Mesothelial cell of epicardium (in vitro differentiated cells): ENCODE data around the gene NRP1. TPM values are rescaled to one million over a fixed set of nuclear protein-coding genes. Genes with fewer than 3 reads are reported as not detected.

ENCODE experiments used
- DNase-seq, 2 experiments: peaks; one replicate each; pipeline ENCODE4 v3.0.0; 2021; ENCODE audit warnings: low spot score in 2 of 2; ENCODE audit not compliant: unreplicated experiment in 2 of 2
- H3K27ac Mint-ChIP-seq: 2 replicates; pipeline ENCODE4 v1.8.0; 2021; ENCODE audit warnings: mixed read lengths
- H3K27me3 Mint-ChIP-seq: 2 replicates; pipeline ENCODE4 v1.8.0; 2021; ENCODE audit warnings: low read depth, mixed read lengths
- H3K36me3 Mint-ChIP-seq: 2 replicates; pipeline ENCODE4 v1.8.0; 2021; ENCODE audit warnings: mixed read lengths
- H3K4me1 Mint-ChIP-seq: 2 replicates; pipeline ENCODE4 v1.8.0; 2021; ENCODE audit warnings: mixed read lengths
- H3K4me3 Mint-ChIP-seq: 2 replicates; pipeline ENCODE4 v1.8.0; 2021; ENCODE audit warnings: mild to moderate bottlenecking, moderate library complexity, mixed read lengths
- H3K9me3 Mint-ChIP-seq: 2 replicates; pipeline ENCODE4 v1.8.0; 2021; ENCODE audit warnings: mixed read lengths
- total RNA-seq: library from RNA; stranded (reverse); gene quantifications from 3 replicates; pipeline ENCODE4 v1.2.1, GENCODE V29; 2021
- TF ChIP-seq, protein P1 (sequence below): fragments of 200-600 bp; sonication (generic); IDR thresholded peaks from one replicate; pipeline ENCODE4 v1.5.0; 2021; ENCODE audit warnings: antibody characterized with exemption; ENCODE audit not compliant: unreplicated experiment

The NRP1 gene
- total RNA-seq, 1 donor from 2014 or later: 47.7 TPM

DNA sequence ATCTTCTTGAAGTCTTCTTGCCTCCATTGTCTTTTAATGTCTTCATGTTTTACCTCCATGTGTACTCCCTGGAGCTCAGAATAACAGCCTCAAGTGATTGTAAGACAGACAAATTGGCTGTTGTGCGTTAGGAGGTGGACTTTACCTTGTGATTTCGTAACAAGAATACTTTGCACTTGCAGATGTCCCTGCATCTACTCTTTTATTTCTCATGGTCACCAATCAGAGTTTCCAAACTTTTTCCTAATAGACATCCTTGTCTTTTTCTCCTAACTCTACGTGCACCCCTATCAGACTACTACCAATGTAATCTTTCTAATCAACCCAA is 172.3 kb downstream of the NRP1 start:
- Mint-ChIP-seq H3K4me1 (peaks cover 19% of the 10 kb centered on the region), H3K36me3 (no peaks in the 10 kb centered on the region), H3K27me3 (no peaks in the 10 kb centered on the region), H3K9me3 (no peaks in the 10 kb centered on the region), H3K4me3 (no peak overlapping the region), H3K27ac (no peak overlapping the region)
- DNase-seq: no peak
- TF ChIP-seq, protein P1, sequence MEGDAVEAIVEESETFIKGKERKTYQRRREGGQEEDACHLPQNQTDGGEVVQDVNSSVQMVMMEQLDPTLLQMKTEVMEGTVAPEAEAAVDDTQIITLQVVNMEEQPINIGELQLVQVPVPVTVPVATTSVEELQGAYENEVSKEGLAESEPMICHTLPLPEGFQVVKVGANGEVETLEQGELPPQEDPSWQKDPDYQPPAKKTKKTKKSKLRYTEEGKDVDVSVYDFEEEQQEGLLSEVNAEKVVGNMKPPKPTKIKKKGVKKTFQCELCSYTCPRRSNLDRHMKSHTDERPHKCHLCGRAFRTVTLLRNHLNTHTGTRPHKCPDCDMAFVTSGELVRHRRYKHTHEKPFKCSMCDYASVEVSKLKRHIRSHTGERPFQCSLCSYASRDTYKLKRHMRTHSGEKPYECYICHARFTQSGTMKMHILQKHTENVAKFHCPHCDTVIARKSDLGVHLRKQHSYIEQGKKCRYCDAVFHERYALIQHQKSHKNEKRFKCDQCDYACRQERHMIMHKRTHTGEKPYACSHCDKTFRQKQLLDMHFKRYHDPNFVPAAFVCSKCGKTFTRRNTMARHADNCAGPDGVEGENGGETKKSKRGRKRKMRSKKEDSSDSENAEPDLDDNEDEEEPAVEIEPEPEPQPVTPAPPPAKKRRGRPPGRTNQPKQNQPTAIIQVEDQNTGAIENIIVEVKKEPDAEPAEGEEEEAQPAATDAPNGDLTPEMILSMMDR: no peak

DNA sequence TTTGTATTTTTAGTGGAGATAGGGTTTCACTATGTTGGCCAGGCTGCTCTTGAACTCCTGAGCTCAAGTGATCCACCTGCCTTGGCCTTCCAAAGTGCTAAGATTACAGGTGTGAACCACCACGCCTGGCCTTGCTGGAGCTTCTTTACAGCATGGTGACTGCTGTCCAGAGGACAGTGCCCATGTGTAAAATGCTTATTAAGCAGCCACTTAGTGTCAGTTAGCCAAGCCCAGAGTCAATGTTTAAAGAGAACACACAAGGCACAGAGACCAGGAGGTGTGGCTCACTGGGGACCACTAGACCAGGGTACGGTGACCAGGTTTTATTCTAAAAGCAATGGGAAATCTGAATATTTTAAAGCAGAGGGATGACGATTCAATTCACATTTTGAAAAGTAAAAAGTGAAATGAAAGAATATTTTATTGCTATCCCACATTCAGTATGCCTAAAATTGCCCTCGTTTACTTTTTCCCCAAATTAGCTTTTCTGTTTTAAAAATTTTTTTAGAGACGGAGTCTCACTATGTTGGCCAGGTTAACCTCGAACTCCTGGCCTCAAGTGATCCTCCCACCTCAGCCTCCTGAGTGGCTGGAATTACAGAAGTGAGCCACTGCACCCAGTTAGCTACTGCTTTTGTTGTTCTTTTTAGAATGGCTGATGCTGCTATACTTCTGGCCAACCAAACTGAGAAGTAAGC is 172.8 kb downstream of the NRP1 start:
- H3K4me3 Mint-ChIP-seq: no peak overlapping the region
- no peaks in the 10 kb centered on the region for H3K36me3 Mint-ChIP-seq
- H3K4me1 Mint-ChIP-seq: peaks cover 19% of the 10 kb centered on the region
- no peaks in the 10 kb centered on the region for H3K9me3 Mint-ChIP-seq
- H3K27ac Mint-ChIP-seq: no peak overlapping the region
- TF ChIP-seq, protein P1: no peak
- no peaks in the 10 kb centered on the region for H3K27me3 Mint-ChIP-seq
- no peak for DNase-seq

DNA sequence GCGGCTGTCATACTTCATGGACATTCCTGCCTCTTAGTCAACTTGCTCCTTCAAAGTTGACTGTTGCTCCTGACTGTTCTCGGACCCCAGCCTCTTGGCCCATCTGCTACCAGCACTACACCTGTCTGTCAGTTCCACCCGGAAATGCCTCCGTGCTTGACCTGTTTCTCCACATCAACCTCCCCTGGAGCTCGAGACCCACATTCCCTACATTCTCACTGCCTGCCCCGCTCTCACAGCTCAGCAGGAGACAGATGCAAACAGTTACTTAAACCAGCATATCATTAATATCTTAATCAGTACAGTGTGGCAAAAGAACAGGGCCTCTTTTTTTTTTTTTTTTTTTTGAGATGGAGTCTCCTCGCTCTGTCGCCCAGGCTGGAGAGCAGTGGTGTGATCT is 174.3 kb downstream of the NRP1 start:
- Mint-ChIP-seq H3K9me3 (no peaks in the 10 kb centered on the region), H3K27ac (no peak overlapping the region), H3K4me1 (peaks cover 12% of the 10 kb centered on the region), H3K36me3 (no peaks in the 10 kb centered on the region), H3K4me3 (no peak overlapping the region), H3K27me3 (no peaks in the 10 kb centered on the region)
- TF ChIP-seq, protein P1: no peak
- DNase-seq: no peak

DNA sequence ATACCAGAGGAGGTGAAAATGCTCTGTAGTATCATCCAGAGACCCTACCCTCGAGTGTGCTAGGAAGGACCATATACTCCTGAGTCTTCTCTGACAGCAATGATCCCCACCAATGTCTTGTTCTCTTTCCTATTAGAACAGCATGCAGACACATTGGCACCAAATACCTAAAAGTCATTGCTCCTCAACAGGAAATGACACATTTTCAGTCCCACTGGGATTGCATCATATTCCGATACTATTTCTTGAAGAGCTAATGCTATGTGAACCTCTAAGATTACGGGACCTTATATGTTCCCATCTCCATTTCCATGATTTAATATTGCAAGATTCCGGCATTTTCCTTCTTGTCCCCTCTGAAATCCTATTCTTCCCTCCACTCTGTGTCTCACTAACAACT is 177.4 kb downstream of the NRP1 start:
- Mint-ChIP-seq H3K4me3 (no peak overlapping the region), H3K27ac (no peak overlapping the region), H3K4me1 (peaks cover 2% of the 10 kb centered on the region), H3K9me3 (no peaks in the 10 kb centered on the region), H3K36me3 (no peaks in the 10 kb centered on the region), H3K27me3 (no peaks in the 10 kb centered on the region)
- DNase-seq: no peak
- TF ChIP-seq, protein P1: no peak

DNA sequence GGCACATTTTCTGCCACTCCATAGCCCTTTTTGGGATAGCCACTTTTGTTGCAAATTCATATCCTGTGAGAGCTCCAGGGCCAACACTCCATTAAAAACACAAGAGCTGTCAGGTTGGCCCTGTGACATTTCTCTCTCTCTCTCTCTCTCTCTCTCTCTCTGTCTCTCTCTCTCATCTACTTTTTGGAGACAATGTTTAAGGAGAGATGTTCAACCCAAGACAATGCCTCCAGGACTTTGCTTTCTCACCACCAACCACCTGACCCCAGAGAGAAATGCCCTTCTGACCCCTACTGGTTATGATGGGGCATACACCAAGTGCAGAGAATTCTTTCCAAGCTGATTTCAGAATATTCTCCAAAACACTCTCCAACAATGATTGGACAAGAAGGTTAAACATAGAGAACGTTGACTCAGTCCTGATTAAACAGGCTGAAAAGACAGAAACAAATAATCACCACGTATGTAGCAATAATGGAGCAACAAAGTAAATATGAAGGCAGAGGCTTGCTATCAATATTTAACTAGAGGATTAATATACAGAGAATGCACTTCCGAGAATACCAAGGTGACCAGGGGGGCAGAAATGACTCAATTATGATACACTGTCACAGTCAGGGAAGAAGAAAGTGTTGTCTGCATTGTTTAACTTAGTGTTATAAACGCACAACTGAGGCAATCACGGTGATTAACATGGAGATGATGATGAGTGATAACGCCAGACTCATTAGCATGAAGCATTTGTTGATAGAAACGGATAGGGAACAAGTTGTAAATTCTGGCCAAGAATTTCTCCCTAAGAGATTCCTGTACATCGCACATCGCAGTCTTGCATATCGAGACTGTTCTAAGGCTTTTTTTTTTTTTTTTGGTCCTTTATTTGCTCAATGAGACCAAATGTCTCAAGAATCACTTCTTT is 178.5 kb downstream of the NRP1 start:
- H3K36me3 Mint-ChIP-seq: no peaks in the 10 kb centered on the region
- peaks cover 2% of the 10 kb centered on the region for H3K4me1 Mint-ChIP-seq
- no peaks in the 10 kb centered on the region for H3K27me3 Mint-ChIP-seq
- no peaks in the 10 kb centered on the region for H3K9me3 Mint-ChIP-seq
- TF ChIP-seq, protein P1: peak; percentile 20
- no peak overlapping the region for H3K27ac Mint-ChIP-seq
- H3K4me3 Mint-ChIP-seq: no peak overlapping the region
- no peak for DNase-seq
